Skin epidermis (tissue), 12 donors: ENCODE data around the gene SLX9.

Experiments
- H3K27ac ChIP-seq, 21 experiments: fragments of 200-600 bp; sonication (generic) in 11 of 21; one replicate each; pipeline ENCODE4 v1.5.0; 2020; ENCODE audit warnings: mild to moderate bottlenecking in 3 of 21, inconsistent platforms in 2 of 21, moderate library complexity in 2 of 21
- H3K4me3 ChIP-seq, 7 experiments: fragments of 200-600 bp; sonication (generic) in 2 of 7; one replicate each; pipeline ENCODE4 v1.5.0; 2020; ENCODE audit warnings: inconsistent platforms in 2 of 7, mild to moderate bottlenecking in 2 of 7, moderate library complexity in 1 of 7

SLX9 gene

DNA sequence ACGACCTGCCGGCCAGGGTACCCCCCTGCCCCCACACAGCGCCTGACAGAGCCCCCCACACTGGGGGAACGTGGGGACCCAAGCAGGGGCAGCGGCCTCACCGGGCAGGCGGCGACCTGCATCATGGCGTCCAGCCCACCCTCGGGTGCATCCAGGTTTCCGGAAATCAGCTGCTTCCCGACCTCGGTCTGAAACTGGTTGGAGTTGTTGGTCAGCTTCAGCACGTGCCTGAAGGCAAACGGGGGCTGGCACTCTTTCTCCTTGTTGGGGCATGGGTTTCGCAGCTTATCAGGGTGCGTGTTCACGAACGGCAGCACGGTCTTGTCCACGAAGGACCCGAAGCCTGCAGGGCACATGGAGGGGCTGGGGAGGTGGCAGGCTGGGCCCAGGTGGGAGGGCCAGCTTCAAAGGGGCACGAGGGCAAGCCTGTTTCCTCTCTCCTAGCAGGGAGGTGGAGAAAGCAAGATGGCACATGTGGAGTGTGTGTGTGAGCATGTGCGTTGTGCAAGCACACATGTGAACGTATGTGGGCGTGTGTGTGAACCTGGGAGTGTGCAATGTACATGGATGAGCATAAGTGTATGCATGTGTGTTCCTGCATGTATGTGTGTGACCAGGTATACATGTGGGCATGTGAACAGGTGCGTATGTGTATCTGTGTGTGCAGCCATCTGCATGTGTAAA, 38.3 kb upstream of the SLX9 start:
- no peak overlapping the region for H3K4me3 ChIP-seq
- H3K27ac ChIP-seq, result no peak overlapping the region

- H3K4me3 ChIP-seq, result no peak overlapping the region
- peak overlapping the region in 1 of 21 experiments; percentile 23 for H3K27ac ChIP-seq
These were observed 37.4 kb upstream of the SLX9 start for GRCh38 chr21:44902268-44903049.

- H3K4me3 ChIP-seq, result no peak overlapping the region
- peak overlapping the region in 1 of 21 experiments; percentile 23 for H3K27ac ChIP-seq
These were observed 36.7 kb upstream of the SLX9 start for GRCh38 chr21:44903050-44903685.

DNA sequence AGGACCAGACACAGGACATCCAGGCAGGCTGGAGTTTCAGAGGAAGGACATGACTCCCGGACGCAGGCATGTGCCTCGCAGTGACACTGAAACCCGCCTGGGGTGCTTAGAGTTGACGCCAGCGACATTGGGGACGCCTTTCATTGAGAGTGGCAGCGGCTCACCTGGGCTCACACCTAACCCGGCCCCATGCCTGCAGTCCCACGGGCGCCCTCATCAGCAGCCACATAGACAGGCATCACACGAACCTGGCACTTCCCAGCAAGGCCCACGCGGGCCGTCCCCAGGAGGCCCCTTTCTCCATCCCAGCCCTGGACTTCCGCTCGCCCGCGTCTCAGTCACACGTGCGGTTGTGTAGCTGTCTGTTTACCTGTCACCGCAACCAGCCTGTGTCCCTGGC, 36.1 kb upstream of the SLX9 start:
- Histone ChIP-seq H3K4me3 (no peak overlapping the region), H3K27ac (peak overlapping the region in 1 of 21 experiments; percentile 23)

DNA sequence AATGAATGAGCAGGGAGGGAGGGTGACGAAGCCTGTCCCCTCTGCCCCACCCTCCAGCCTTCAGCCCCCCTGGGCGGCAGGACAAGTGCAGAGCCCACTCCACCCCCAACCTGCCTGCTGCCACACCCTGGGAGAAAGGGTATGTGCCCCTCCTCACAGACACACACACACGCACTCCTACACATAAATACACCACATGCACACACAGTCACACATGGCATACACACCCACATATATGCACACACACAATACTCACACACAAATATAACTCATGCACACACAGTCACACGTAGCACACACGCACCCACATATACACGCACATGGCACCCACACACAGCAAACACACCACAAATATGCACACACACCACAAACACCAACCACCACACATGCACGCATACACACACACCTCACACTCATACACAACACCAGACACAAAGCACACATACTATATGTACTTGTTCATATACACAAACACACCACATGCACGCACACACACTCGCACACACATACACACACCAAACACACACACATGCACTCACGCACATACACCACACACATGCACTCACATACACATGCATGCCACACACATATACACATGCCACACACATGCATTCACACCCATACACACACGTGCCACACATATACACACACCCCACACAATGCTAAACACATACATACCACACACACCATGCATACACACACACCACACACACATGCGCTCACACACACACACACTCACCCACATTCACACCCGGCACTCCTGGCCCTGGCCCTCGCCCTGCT, 35.5 kb upstream of the SLX9 start:
- no peak overlapping the region for H3K27ac ChIP-seq
- no peak overlapping the region for H3K4me3 ChIP-seq

DNA sequence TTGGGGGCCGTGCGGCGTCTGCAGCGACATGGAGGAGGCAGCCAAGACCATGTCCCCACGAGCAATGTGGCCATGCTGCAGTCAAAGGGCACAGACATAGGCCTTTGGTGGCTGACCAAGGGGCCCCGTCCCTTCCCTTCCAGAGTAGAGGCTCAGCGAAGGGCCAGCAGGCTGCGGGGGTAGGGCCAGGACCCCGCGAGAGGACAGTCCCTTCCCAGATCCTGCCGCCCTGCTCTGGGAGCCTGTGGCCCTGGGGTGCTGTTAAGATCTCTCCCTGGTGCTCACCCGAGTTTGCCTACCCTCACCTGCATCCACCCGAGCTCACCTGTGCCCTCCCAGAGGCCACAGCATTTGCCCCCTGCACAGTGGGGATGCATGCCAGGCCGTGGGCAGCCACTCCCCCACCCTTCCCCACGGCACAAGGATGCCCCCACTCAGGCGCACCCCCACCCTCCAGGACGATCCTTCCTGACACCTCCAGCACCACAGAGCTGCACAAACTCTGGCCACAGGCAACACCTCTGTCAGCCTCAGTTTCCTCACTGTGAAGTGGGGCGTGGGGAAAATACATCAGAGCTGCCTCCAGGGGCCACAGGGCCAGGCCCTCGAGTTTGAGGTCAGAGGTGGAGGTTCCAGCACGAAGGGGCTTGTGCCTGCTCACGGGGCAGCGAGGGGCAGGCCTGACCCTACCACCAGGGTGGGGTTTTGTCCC, 34.7 kb upstream of the SLX9 start:
- H3K4me3 ChIP-seq, result no peak overlapping the region
- H3K27ac ChIP-seq, result peak overlapping the region in 1 of 21 experiments; percentile 11

GRCh38 chr21:44905728-44906090, 34.1 kb upstream of the SLX9 start:
- Histone ChIP-seq H3K4me3 (no peak overlapping the region), H3K27ac (peak overlapping the region in 1 of 21 experiments; percentile 11)

- H3K27ac ChIP-seq, result peak overlapping the region in 13 of 21 experiments; percentile 6 to 81 (median 52)
- H3K4me3 ChIP-seq, result no peak overlapping the region
These were observed 32.4 kb upstream of the SLX9 start for GRCh38 chr21:44907225-44907965.

DNA sequence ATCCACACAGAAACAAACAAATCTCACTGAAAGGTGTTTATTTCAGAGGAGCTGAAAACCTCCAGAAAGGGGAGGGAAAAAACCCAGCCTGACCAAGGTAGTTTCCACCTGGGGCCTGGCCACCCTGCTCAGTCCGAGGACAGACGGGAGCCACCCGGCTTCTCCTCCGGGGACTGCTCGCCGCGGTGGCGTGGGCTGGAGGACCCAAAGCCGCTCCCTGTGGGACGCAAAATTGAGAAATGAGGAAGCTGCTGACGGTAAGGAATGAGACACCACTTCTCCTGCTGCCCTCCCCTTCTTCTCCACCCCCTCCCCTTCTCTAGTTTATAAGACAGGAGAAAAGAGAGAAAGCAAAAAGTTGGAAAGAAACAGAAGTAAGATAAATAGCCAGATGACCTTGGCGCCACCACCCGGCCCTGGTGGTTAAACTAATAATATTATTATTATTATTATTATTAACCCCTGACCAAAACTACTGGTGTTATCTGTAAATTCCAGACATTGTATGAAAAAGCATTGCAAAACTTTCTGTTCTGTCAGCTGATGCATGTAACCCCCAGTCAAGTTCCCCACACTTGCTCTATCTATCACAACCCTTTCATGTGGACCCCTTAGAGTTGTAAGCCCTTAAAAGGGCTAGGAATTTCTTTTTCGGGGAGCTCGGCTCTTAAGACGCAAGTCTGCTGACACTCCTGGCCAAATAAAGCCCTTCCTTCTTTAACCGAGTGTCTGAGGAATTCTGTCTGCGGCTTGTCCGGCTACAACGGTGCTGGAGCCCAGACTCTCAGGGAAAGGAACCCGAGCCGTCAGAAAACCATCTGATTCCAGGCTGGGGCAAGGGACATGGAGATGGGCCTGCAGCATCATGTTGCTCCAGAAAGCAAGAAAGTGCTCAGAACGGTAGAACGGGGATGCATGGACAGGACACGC, 31.6 kb upstream of the SLX9 start:
- H3K4me3 ChIP-seq, result no peak overlapping the region
- peak overlapping the region in 12 of 21 experiments; percentile 28 to 81 (median 54) for H3K27ac ChIP-seq

GRCh38 chr21:44908908-44909307, 30.9 kb upstream of the SLX9 start:
- H3K27ac ChIP-seq, result peak overlapping the region in 2 of 21 experiments; percentile 46 to 76
- no peak overlapping the region for H3K4me3 ChIP-seq

DNA sequence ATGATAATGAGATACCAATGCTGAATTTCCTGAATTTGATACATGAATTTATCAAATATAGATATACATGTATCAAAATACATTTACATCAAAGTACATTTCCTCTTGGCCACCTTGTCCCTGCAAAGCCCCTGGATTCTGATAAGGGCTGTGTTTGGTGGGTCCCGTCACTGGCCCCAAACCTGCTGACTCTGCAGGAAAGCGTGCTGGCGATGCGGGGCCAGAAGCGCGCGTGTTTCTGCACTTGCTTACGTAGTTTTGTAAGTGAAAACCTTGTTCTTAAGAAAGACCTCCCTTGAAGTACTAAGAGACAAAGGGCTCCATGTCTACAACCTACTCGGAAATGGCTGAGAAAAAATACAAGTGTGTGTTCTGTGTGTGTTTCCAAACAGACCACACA, 30.1 kb upstream of the SLX9 start:
- peak overlapping the region in 3 of 21 experiments; percentile 39 to 91 (median 88) for H3K27ac ChIP-seq
- H3K4me3 ChIP-seq, result no peak overlapping the region

DNA sequence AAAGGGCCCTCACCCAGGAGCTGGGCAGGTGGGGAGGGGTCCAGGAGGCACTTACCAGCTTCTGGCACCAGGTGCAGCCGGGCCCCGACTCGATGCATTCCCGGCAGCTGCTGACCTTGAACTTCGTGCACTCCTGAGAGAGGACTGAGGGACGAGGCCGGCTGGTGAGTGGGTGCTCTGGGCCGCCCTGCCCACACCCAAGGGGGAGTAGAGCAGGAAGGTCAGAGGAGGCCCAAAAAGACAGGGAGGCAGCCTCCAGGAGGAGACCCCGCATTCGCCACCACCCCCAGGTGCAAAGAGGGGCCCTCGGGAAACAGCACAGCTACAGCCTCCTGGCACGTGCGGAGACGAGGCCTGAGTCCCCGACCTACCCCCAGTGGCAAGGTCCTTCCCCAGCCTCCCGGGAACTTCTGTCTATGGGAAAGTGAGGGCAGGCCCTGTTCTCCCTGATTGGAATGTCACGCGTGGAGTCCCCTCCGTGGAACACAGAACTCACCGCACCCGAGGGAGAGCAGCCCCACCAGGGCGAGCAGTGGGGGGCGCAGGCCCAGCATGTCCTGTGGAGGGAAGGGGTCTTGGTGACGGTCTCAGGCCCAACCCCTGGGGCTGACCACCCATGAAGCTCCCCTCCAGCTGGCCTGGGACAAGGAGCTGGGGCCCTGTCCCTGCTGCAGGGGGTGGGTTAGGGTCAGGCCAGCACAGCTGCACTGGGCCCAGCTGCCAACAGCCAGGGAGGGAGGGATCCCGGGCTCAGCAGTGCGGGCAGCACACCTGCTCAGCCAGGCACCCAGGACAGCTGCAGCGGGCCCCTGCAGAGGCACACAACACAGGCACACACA, 29.4 kb upstream of the SLX9 start:
- Histone ChIP-seq H3K27ac (peak overlapping the region in 9 of 21 experiments; percentile 31 to 91 (median 81)), H3K4me3 (no peak overlapping the region)

GRCh38 chr21:44911068-44911383, 28.8 kb upstream of the SLX9 start:
- peak overlapping the region in 13 of 21 experiments; percentile 60 to 91 (median 77) for H3K27ac ChIP-seq
- H3K4me3 ChIP-seq, result no peak overlapping the region

DNA sequence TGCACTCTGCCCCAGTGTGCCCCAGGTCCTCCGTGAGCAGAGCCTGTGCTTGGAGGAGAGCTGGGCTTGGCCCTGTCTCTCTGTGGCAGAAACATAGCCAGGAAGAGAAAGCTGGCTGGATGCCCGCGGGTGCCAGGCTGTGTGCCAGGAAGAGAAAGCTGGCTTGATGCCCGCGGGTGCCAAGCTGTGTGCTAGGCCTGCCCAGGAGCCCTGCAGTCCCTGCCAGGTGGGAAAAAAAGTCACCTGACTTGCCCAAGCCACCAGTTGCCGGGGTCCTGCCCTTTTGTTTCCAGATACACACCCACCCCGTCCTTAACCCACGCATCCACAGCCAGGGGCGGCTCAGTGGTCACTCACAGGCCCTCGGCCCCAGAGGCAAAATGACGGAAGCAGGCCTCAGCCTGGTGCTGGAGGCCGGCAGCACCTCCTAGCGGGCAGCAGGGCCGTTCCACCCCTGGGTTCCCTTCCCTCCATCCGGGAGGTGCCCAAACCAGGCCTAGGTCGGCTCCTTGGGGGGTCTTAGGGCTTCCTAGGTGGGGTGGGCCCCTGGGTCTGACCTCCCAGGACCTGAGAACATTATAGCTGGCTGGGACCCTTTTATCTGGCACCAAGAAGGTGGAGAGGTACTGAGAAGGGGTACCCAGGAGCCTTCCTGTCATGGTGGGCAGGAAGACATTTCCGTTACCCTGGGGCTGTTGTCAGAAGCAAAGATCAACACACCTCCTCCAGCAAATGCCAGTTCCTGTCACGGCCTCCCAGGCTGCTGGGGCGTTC, 28.3 kb upstream of the SLX9 start:
- peak overlapping the region in 20 of 21 experiments; percentile 40 to 91 (median 72) for H3K27ac ChIP-seq
- peak overlapping the region in 1 of 7 experiments; percentile 9 for H3K4me3 ChIP-seq

- H3K4me3 ChIP-seq, result peak overlapping the region in 1 of 7 experiments; percentile 9
- peak overlapping the region in 19 of 21 experiments; percentile 40 to 91 (median 72) for H3K27ac ChIP-seq
These were observed 27.7 kb upstream of the SLX9 start for GRCh38 chr21:44912158-44912473.
